Measurements from ENCODE around the gene LTBP4.

- TF ChIP-seq, protein P1, sequence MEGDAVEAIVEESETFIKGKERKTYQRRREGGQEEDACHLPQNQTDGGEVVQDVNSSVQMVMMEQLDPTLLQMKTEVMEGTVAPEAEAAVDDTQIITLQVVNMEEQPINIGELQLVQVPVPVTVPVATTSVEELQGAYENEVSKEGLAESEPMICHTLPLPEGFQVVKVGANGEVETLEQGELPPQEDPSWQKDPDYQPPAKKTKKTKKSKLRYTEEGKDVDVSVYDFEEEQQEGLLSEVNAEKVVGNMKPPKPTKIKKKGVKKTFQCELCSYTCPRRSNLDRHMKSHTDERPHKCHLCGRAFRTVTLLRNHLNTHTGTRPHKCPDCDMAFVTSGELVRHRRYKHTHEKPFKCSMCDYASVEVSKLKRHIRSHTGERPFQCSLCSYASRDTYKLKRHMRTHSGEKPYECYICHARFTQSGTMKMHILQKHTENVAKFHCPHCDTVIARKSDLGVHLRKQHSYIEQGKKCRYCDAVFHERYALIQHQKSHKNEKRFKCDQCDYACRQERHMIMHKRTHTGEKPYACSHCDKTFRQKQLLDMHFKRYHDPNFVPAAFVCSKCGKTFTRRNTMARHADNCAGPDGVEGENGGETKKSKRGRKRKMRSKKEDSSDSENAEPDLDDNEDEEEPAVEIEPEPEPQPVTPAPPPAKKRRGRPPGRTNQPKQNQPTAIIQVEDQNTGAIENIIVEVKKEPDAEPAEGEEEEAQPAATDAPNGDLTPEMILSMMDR (IDR thresholded peaks at IDR 0.05) = no peak
- no peak for TF ChIP-seq EZH2 (IDR thresholded peaks at IDR 0.05; ENCODE audit: borderline replicate concordance, insufficient read depth, low read depth, low read length, poor library complexity, severe bottlenecking)
Observed at GRCh38 chr19:40565910-40566495, 35.2 kb upstream of the LTBP4 start.
